ENCODE measurements around the gene ATF6. TPM values are rescaled to one million over a fixed set of nuclear protein-coding genes. Genes with fewer than 3 reads are reported as not detected.

Gene ATF6
- total RNA-seq (10 to 100 TPM; 13.4 to 20.9 (median 16.0) TPM), polyA plus RNA-seq (1 to 10 TPM; 2.6 to 9.4 TPM)
- long read RNA-seq, donor 1, full-length matches to known transcripts = 5 of 8 reads
- long read RNA-seq, donor 1, partial matches to known transcripts = 1 of 8 reads
- long read RNA-seq, donor 1, other reads (novel, unspliced or antisense) = 2 of 8 reads
- long read RNA-seq, donor 2, full-length matches to known transcripts = 19 of 29 reads
- long read RNA-seq, donor 2, partial matches to known transcripts = 3 of 29 reads
- long read RNA-seq, donor 2, other reads (novel, unspliced or antisense) = 7 of 29 reads
- long read RNA-seq, donor 3, full-length matches to known transcripts = 32 of 59 reads
- long read RNA-seq, donor 3, partial matches to known transcripts = 6 of 59 reads
- long read RNA-seq, donor 3, other reads (novel, unspliced or antisense) = 21 of 59 reads

GRCh38 chr1:161766102-161766981, at the start of gene ATF6:
Gene ATF6 (plus strand): TSS chr1:161766320. CDS start chr1:161766361, 41 bp downstream.
- no peaks in the 10 kb centered on the region for H3K36me3 ChIP-seq
- WGBS, 2 donors = 0 to 1% methylated on average over 35 of the region's 35 CpGs
- DNase-seq (peak; percentile 84 to 93), ATAC-seq (peak; percentile 89 to 97 (median 94))
- peaks cover 0 to 61% (median 31%) of the 10 kb centered on the region in 9 donors for H3K4me1 ChIP-seq
- H3K27me3 ChIP-seq = no peaks in the 10 kb centered on the region
- no peaks in the 10 kb centered on the region for H3K9me3 ChIP-seq
- intact Hi-C loops (cut with DNase I) = no loop called here
- TF ChIP-seq CTCF (IDR thresholded peaks at IDR 0.05) = no peak
- H3K4me3 ChIP-seq = peak within 1 kb of the TSS; percentile 48 to 85 (median 81)
- H3K27ac ChIP-seq = peak within 1 kb of the TSS; percentile 79 to 93 (median 86)

GRCh38 chr1:161718559-161719324, 47.4 kb upstream of the ATF6 start:
- DNase-seq (no peak), ATAC-seq (no peak)
- Histone ChIP-seq H3K9me3 (no peaks in the 10 kb centered on the region), H3K27ac (no peak overlapping the region), H3K4me1 (peaks cover 0 to 30% (median 0%) of the 10 kb centered on the region in 9 donors), H3K4me3 (no peak overlapping the region), H3K36me3 (no peaks in the 10 kb centered on the region), H3K27me3 (peaks cover 0 to 41% (median 32%) of the 10 kb centered on the region in 7 donors)
- 78 to 84% methylated on average over 8 of the region's 8 CpGs for WGBS, 2 donors
- TF ChIP-seq CTCF (IDR thresholded peaks at IDR 0.05) = no peak
- intact Hi-C loops (cut with DNase I) = no loop called here

- WGBS, 2 donors = 90 to 93% methylated on average over 1 of the region's 1 CpG
- no peak for TF ChIP-seq CTCF (IDR thresholded peaks at IDR 0.05)
- H3K36me3 ChIP-seq = no peaks in the 10 kb centered on the region
- no peaks in the 10 kb centered on the region for H3K9me3 ChIP-seq
- intact Hi-C loops (cut with DNase I) = no loop called here
- H3K4me1 ChIP-seq = peaks cover 0 to 30% (median 0%) of the 10 kb centered on the region in 9 donors
- no peak overlapping the region for H3K4me3 ChIP-seq
- DNase-seq (no peak), ATAC-seq (no peak)
- H3K27ac ChIP-seq = no peak overlapping the region
- H3K27me3 ChIP-seq = peaks cover 0 to 41% (median 28%) of the 10 kb centered on the region in 7 donors
These were observed 46.9 kb upstream of the ATF6 start for GRCh38 chr1:161719325-161719611.

GRCh38 chr1:161720422-161720821, 45.7 kb upstream of the ATF6 start:
- Histone ChIP-seq H3K4me3 (no peak overlapping the region), H3K27me3 (peaks cover 0 to 42% (median 26%) of the 10 kb centered on the region in 7 donors), H3K9me3 (no peaks in the 10 kb centered on the region), H3K27ac (no peak overlapping the region), H3K36me3 (no peaks in the 10 kb centered on the region), H3K4me1 (peaks cover 0 to 33% (median under 1%) of the 10 kb centered on the region in 9 donors)
- intact Hi-C loops (cut with DNase I) = no loop called here
- ATAC-seq = no peak
- no peak for DNase-seq
- 36 to 60% methylated on average over 1 of the region's 1 CpG for WGBS, 2 donors
- TF ChIP-seq CTCF (IDR thresholded peaks at IDR 0.05) = no peak

Measured in heart right ventricle (tissue), 16 donors.